Activated CD4-positive, alpha-beta T cell treated with anti-CD3 and anti-CD28 coated beads, Interleukin-2, amount 10 ng/mL, durations not matched to agents 7 days and 5 days (primary cell): ENCODE measurements around the gene TNFRSF1B. TPM values are rescaled to one million over a fixed set of nuclear protein-coding genes. Genes with fewer than 3 reads are reported as not detected.

ENCODE experiments used
- CTCF ChIA-PET: fragments of 350-600 bp; sonication (Branson Sonifier 250); formaldehyde crosslinking; loops from one replicate; lab custom pipeline; 2021; ENCODE audit warnings: antibody characterized with exemption; lab: Charles Lee
- POLR2A ChIA-PET: fragments of 350-600 bp; sonication (Branson Sonifier 250); formaldehyde crosslinking; loops from one replicate; lab custom pipeline; 2021; ENCODE audit warnings: antibody characterized with exemption; lab: Charles Lee
- DNase-seq: peaks from one replicate; pipeline ENCODE4 v3.0.0-alpha.2; 2020
- H3K27ac Mint-ChIP-seq: one replicate; pipeline ENCODE4 v1.8.0; 2021; ENCODE audit warnings: mild to moderate bottlenecking, moderate library complexity, mixed read lengths
- H3K27me3 Mint-ChIP-seq: one replicate; pipeline ENCODE4 v1.8.0; 2021; ENCODE audit warnings: mixed read lengths
- H3K36me3 Mint-ChIP-seq: one replicate; pipeline ENCODE4 v1.8.0; 2021; ENCODE audit warnings: low read depth, mixed read lengths
- H3K4me1 Mint-ChIP-seq: one replicate; pipeline ENCODE4 v1.8.0; 2021; ENCODE audit warnings: mixed read lengths
- H3K4me3 Mint-ChIP-seq: one replicate; pipeline ENCODE4 v1.8.0; 2021; ENCODE audit warnings: mild to moderate bottlenecking, moderate library complexity, mixed read lengths
- H3K9me3 Mint-ChIP-seq: one replicate; pipeline ENCODE4 v1.8.0; 2021; ENCODE audit warnings: mixed read lengths
- total RNA-seq, 2 experiments: library from RNA; stranded (reverse); gene quantifications; one replicate each; pipeline ENCODE4 v1.2.3, GENCODE V29; 2021

The TNFRSF1B gene
- total RNA-seq, 2 experiments from 2014 or later = 167 to 190 TPM

- peak overlapping the region; percentile 43 for H3K27ac Mint-ChIP-seq
- peaks cover 16% of the 10 kb centered on the region for H3K36me3 Mint-ChIP-seq
- ChIA-PET CTCF (interaction anchor here (0.7 to 2.1 kb wide), 7 partner anchors 11 to 437 kb away, joined by 3 to 11 read pairs (median 3); no protein-coding TSS in a partner anchor), POLR2A (interaction anchor here (0.7 kb wide), 1 partner anchor 275 kb away, joined by 3 read pairs; no protein-coding TSS in a partner anchor)
- H3K4me1 Mint-ChIP-seq = peaks cover 55% of the 10 kb centered on the region
- H3K4me3 Mint-ChIP-seq = no peak overlapping the region
- H3K27me3 Mint-ChIP-seq = no peaks in the 10 kb centered on the region
- no peak for DNase-seq
- no peaks in the 10 kb centered on the region for H3K9me3 Mint-ChIP-seq
Measured at GRCh38 chr1:12182410-12182984, 15.7 kb downstream of the TNFRSF1B start.

- Mint-ChIP-seq H3K36me3 (peaks cover 15% of the 10 kb centered on the region), H3K9me3 (no peaks in the 10 kb centered on the region), H3K4me3 (no peak overlapping the region), H3K27me3 (no peaks in the 10 kb centered on the region), H3K27ac (no peak overlapping the region), H3K4me1 (peaks cover 54% of the 10 kb centered on the region)
- ChIA-PET CTCF (interaction anchor here (0.7 to 2.1 kb wide), 7 partner anchors 11 to 437 kb away, joined by 3 to 11 read pairs (median 3); no protein-coding TSS in a partner anchor), POLR2A (interaction anchor here (0.6 to 0.7 kb wide), 2 partner anchors 44 to 276 kb away, joined by 3 read pairs; no protein-coding TSS in a partner anchor)
- DNase-seq = no peak
Measured at GRCh38 chr1:12183095-12183794, 16.5 kb downstream of the TNFRSF1B start.

- Mint-ChIP-seq H3K4me3 (no peak overlapping the region), H3K27me3 (no peaks in the 10 kb centered on the region), H3K4me1 (peaks cover 49% of the 10 kb centered on the region), H3K27ac (peak overlapping the region; percentile 41), H3K36me3 (peaks cover 13% of the 10 kb centered on the region), H3K9me3 (no peaks in the 10 kb centered on the region)
- CTCF ChIA-PET = interaction anchor here (1.6 to 1.7 kb wide), 2 partner anchors 10 to 60 kb away, joined by 3 to 4 read pairs; no protein-coding TSS in a partner anchor
- POLR2A ChIA-PET = no interaction called here
- no peak for DNase-seq
Measured at GRCh38 chr1:12184008-12184681, 17.4 kb downstream of the TNFRSF1B start.

GRCh38 chr1:12185036-12185917 lies 18.5 kb downstream of the TNFRSF1B start:
- CTCF ChIA-PET = interaction anchor here (1.3 to 6.3 kb wide), 3 partner anchors 7 to 61 kb away, joined by 3 to 26 read pairs (median 4); partner anchors contain the start of gene TNFRSF1B
- H3K27ac Mint-ChIP-seq = peak overlapping the region; percentile 57
- POLR2A ChIA-PET = no interaction called here
- peaks cover 17% of the 10 kb centered on the region for H3K36me3 Mint-ChIP-seq
- no peaks in the 10 kb centered on the region for H3K27me3 Mint-ChIP-seq
- DNase-seq = no peak
- no peaks in the 10 kb centered on the region for H3K9me3 Mint-ChIP-seq
- H3K4me3 Mint-ChIP-seq = no peak overlapping the region
- H3K4me1 Mint-ChIP-seq = peaks cover 45% of the 10 kb centered on the region

GRCh38 chr1:12185918-12186678 lies 19.3 kb downstream of the TNFRSF1B start:
- ChIA-PET POLR2A (no interaction called here), CTCF (interaction anchor here (1.2 to 6.3 kb wide), 3 partner anchors 8 to 36 kb away, joined by 3 to 26 read pairs (median 3); partner anchors contain the start of gene TNFRSF1B)
- no peaks in the 10 kb centered on the region for H3K27me3 Mint-ChIP-seq
- no peak overlapping the region for H3K4me3 Mint-ChIP-seq
- peaks cover 21% of the 10 kb centered on the region for H3K36me3 Mint-ChIP-seq
- peaks cover 43% of the 10 kb centered on the region for H3K4me1 Mint-ChIP-seq
- no peak for DNase-seq
- no peaks in the 10 kb centered on the region for H3K9me3 Mint-ChIP-seq
- no peak overlapping the region for H3K27ac Mint-ChIP-seq

GRCh38 chr1:12186679-12186985 lies 19.8 kb downstream of the TNFRSF1B start:
- CTCF ChIA-PET = interaction anchor here (1.2 to 6.3 kb wide), 3 partner anchors 8 to 36 kb away, joined by 3 to 26 read pairs (median 3); partner anchors contain the start of gene TNFRSF1B
- Mint-ChIP-seq H3K27me3 (no peaks in the 10 kb centered on the region), H3K36me3 (peaks cover 21% of the 10 kb centered on the region), H3K4me3 (no peak overlapping the region), H3K4me1 (peaks cover 42% of the 10 kb centered on the region), H3K27ac (no peak overlapping the region), H3K9me3 (no peaks in the 10 kb centered on the region)
- no peak for DNase-seq
- POLR2A ChIA-PET = no interaction called here

GRCh38 chr1:12188115-12188514 lies 21.3 kb downstream of the TNFRSF1B start:
- Mint-ChIP-seq H3K4me3 (no peak overlapping the region), H3K9me3 (no peaks in the 10 kb centered on the region), H3K27me3 (no peaks in the 10 kb centered on the region), H3K36me3 (peaks cover 31% of the 10 kb centered on the region), H3K4me1 (peaks cover 35% of the 10 kb centered on the region), H3K27ac (peak overlapping the region; percentile 41)
- ChIA-PET POLR2A (no interaction called here), CTCF (interaction anchor here (1.5 to 6.3 kb wide), 2 partner anchors 10 to 64 kb away, joined by 6 to 26 read pairs; no protein-coding TSS in a partner anchor)
- DNase-seq = no peak

- no peak overlapping the region for H3K4me3 Mint-ChIP-seq
- peaks cover 34% of the 10 kb centered on the region for H3K4me1 Mint-ChIP-seq
- ChIA-PET POLR2A (no interaction called here), CTCF (interaction anchor here (0.6 to 6.3 kb wide), 3 partner anchors 10 to 64 kb away, joined by 4 to 26 read pairs (median 6); no protein-coding TSS in a partner anchor)
- H3K27ac Mint-ChIP-seq = peak overlapping the region; percentile 25
- H3K9me3 Mint-ChIP-seq = no peaks in the 10 kb centered on the region
- no peaks in the 10 kb centered on the region for H3K27me3 Mint-ChIP-seq
- DNase-seq = no peak
- H3K36me3 Mint-ChIP-seq = peaks cover 31% of the 10 kb centered on the region
Measured at GRCh38 chr1:12188657-12189327, 22.0 kb downstream of the TNFRSF1B start.

- H3K4me1 Mint-ChIP-seq = peaks cover 34% of the 10 kb centered on the region
- no peaks in the 10 kb centered on the region for H3K9me3 Mint-ChIP-seq
- H3K27me3 Mint-ChIP-seq = no peaks in the 10 kb centered on the region
- CTCF ChIA-PET = interaction anchor here (1.5 to 6.3 kb wide), 2 partner anchors 11 to 65 kb away, joined by 6 to 26 read pairs; no protein-coding TSS in a partner anchor
- no peak for DNase-seq
- H3K4me3 Mint-ChIP-seq = no peak overlapping the region
- H3K27ac Mint-ChIP-seq = peak overlapping the region; percentile 43
- H3K36me3 Mint-ChIP-seq = peaks cover 36% of the 10 kb centered on the region
- POLR2A ChIA-PET = no interaction called here
Measured at GRCh38 chr1:12189328-12189682, 22.5 kb downstream of the TNFRSF1B start.

- CTCF ChIA-PET = interaction anchor here (0.9 to 6.3 kb wide), 5 partner anchors 13 to 67 kb away, joined by 3 to 26 read pairs (median 4); no protein-coding TSS in a partner anchor
- Mint-ChIP-seq H3K36me3 (peaks cover 50% of the 10 kb centered on the region), H3K4me3 (no peak overlapping the region), H3K27me3 (no peaks in the 10 kb centered on the region), H3K9me3 (no peaks in the 10 kb centered on the region), H3K27ac (peak overlapping the region; percentile 68), H3K4me1 (peaks cover 47% of the 10 kb centered on the region)
- POLR2A ChIA-PET = no interaction called here
- DNase-seq = no peak
Measured at GRCh38 chr1:12191242-12192032, 24.6 kb downstream of the TNFRSF1B start.
